SU-DHL-6 (cell line): Measurements from ENCODE around the gene NOTCH2NLA.
"Not testable (repeated sequence)": the region's sequence is repeated elsewhere in the genome, so short reads cannot be mapped to it uniquely, and the experiment has no call there.

Experiments used
- H2AFZ ChIP-seq: fragments of 200-600 bp; sonication (generic); 2 replicates; pipeline ENCODE4 v1.6.1; 2014; ENCODE audit warnings: low read depth, mild to moderate bottlenecking, moderate library complexity, mixed read lengths, antibody characterized with exemption, low read length; ENCODE audit not compliant: severe bottlenecking
- H3F3A ChIP-seq: fragments of 200-600 bp; shearing (Covaris generic); 2 replicates; pipeline ENCODE4 v1.6.0; 2016; ENCODE audit warnings: antibody characterized with exemption, mild to moderate bottlenecking; ENCODE audit not compliant: insufficient read depth
- H3K27ac ChIP-seq: fragments of 200-600 bp; sonication (generic); 2 replicates; pipeline ENCODE4 v1.5.1; 2016; ENCODE audit warnings: low read depth, mild to moderate bottlenecking, low read length, moderate library complexity, mixed read lengths
- H3K27me3 ChIP-seq: fragments of 200-600 bp; sonication (generic), shearing (Covaris generic); 2 replicates; pipeline ENCODE4 v1.6.0; 2014; ENCODE audit warnings: mild to moderate bottlenecking, low read length
- H3K36me3 ChIP-seq: fragments of 200-600 bp; sonication (generic); 2 replicates; pipeline ENCODE4 v1.6.1; 2014; ENCODE audit warnings: mild to moderate bottlenecking, low read length, mixed read lengths
- H3K4me2 ChIP-seq: fragments of 300-600, 200-600 bp; shearing (Covaris generic), sonication (generic); 2 replicates; pipeline ENCODE4 v1.6.0; 2014; ENCODE audit warnings: low read length, low read depth, mild to moderate bottlenecking; ENCODE audit not compliant: poor library complexity, severe bottlenecking
- H3K4me3 ChIP-seq: fragments of 200-600 bp; sonication (generic); 2 replicates; pipeline ENCODE4 v1.5.1; 2014; ENCODE audit warnings: antibody characterized with exemption, low read length, mild to moderate bottlenecking, mixed read lengths; ENCODE audit not compliant: insufficient read depth, poor library complexity, severe bottlenecking
- H3K79me2 ChIP-seq: fragments of 200-600 bp; sonication (generic); 2 replicates; pipeline ENCODE4 v1.6.1; 2014; ENCODE audit warnings: mild to moderate bottlenecking, low read length, moderate library complexity; ENCODE audit not compliant: insufficient read depth
- H3K9ac ChIP-seq: fragments of 200-600 bp; sonication (generic); 2 replicates; pipeline ENCODE4 v1.7.0; 2014; ENCODE audit warnings: mild to moderate bottlenecking, low read length
- H3K9me2 ChIP-seq: fragments of 200-600 bp; sonication (generic); replicated peaks from 2 replicates; pipeline ENCODE4 v1.6.1; 2014; ENCODE audit warnings: low read length; ENCODE audit not compliant: insufficient read depth
- H3K9me3 ChIP-seq: fragments of 200-600 bp; sonication (generic); 2 replicates; pipeline ENCODE4 v1.6.1; 2014; ENCODE audit warnings: low read length, mixed read lengths; ENCODE audit not compliant: insufficient read depth
- H4K20me1 ChIP-seq: fragments of 200-600 bp; sonication (generic); 2 replicates; pipeline ENCODE4 v1.6.1; 2014; ENCODE audit warnings: low read depth, mild to moderate bottlenecking, antibody characterized with exemption, low read length, moderate library complexity, mixed read lengths

NOTCH2NLA gene

GRCh38 chr1:146266179-146266748 is 37.4 kb upstream of the NOTCH2NLA start:
- H3K27me3 ChIP-seq, H3K9me2 ChIP-seq, H3K27ac ChIP-seq, H3K9me3 ChIP-seq, H4K20me1 ChIP-seq, H3K79me2 ChIP-seq, H2AFZ ChIP-seq, H3K4me3 ChIP-seq, H3K36me3 ChIP-seq, H3K4me2 ChIP-seq, H3F3A ChIP-seq, H3K9ac ChIP-seq: not testable (repeated sequence)

DNA sequence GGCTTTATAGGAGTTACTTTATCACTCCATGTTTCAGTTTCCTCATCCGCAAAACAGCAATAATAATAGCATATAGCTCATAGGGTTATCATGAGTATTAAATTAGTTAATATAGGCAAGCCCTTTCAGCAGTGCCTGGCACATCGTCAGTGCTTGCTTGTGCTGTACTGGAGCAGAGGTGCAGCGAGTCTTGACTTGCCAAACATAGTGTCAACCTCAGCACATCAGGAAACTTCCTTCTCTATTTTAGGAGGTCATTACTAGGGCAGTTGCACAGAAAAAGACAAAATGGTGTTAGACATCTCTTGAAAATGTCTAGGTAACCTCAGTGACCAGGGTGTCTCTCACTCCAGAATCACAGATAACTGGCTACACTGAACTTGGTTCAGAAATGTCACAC is 35.9 kb upstream of the NOTCH2NLA start:
- not testable (repeated sequence) for H4K20me1 ChIP-seq

GRCh38 chr1:146260006-146260730 is 31.3 kb upstream of the NOTCH2NLA start:
- not testable (repeated sequence) for H3F3A ChIP-seq, H3K36me3 ChIP-seq, H3K9me2 ChIP-seq, H3K9me3 ChIP-seq, H4K20me1 ChIP-seq, H3K4me2 ChIP-seq, H3K9ac ChIP-seq, H3K79me2 ChIP-seq, H3K4me3 ChIP-seq, H2AFZ ChIP-seq, H3K27ac ChIP-seq, H3K27me3 ChIP-seq

More for the DNA sequence above, 35.9 kb upstream of the NOTCH2NLA start:
- not testable (repeated sequence) for H3K27me3 ChIP-seq, H3K9me3 ChIP-seq, H3K27ac ChIP-seq, H3F3A ChIP-seq, H3K4me3 ChIP-seq, H3K4me2 ChIP-seq, H2AFZ ChIP-seq, H3K9me2 ChIP-seq, H3K79me2 ChIP-seq, H3K36me3 ChIP-seq, H3K9ac ChIP-seq

GRCh38 chr1:146257992-146258552 is 29.3 kb upstream of the NOTCH2NLA start:
- H3F3A ChIP-seq, H2AFZ ChIP-seq, H3K9ac ChIP-seq, H3K36me3 ChIP-seq, H3K79me2 ChIP-seq, H4K20me1 ChIP-seq, H3K4me2 ChIP-seq, H3K9me2 ChIP-seq, H3K4me3 ChIP-seq, H3K9me3 ChIP-seq, H3K27me3 ChIP-seq, H3K27ac ChIP-seq: not testable (repeated sequence)

DNA sequence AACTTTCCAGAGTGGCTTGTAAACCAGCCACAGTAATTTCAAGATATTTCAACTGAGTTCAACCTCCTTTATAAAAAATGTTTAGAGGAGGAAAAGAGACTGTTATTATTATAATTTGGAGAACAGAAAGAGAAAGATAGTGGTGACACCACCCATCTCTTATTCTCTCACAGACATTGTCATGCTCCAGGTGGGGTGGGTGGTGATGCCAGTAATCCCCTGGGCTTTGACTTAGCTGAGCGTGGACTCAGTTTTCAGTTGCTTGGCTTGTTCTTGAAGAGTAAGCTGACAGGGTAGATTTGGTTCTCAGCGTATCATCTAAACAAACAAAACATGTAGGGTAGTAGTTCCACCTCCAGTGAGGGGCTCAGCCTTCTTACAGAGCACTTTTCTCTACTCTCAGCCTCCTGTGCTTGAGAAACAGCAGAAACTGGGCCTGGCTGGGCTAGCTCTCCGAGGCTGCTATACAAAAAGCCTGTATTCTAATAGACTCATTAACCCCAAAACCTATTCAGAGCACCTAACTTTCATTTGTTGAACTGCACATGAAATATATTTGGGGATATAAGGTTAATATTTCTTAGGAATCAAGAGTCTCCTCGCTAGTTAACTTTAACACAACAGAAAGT is 25.9 kb upstream of the NOTCH2NLA start:
- not testable (repeated sequence) for H3K79me2 ChIP-seq, H3K27me3 ChIP-seq, H3K36me3 ChIP-seq, H3F3A ChIP-seq, H3K4me3 ChIP-seq, H2AFZ ChIP-seq, H3K9me3 ChIP-seq, H3K4me2 ChIP-seq, H3K9me2 ChIP-seq, H4K20me1 ChIP-seq, H3K27ac ChIP-seq, H3K9ac ChIP-seq

- not testable (repeated sequence) for H3K4me2 ChIP-seq, H3K27me3 ChIP-seq, H3K4me3 ChIP-seq, H3K9ac ChIP-seq, H3K9me2 ChIP-seq, H3K79me2 ChIP-seq, H3F3A ChIP-seq, H3K27ac ChIP-seq, H3K9me3 ChIP-seq, H2AFZ ChIP-seq, H3K36me3 ChIP-seq, H4K20me1 ChIP-seq
Observed at GRCh38 chr1:146253249-146253855, 24.5 kb upstream of the NOTCH2NLA start.

GRCh38 chr1:146251523-146251922 is 22.7 kb upstream of the NOTCH2NLA start:
- H3K9ac ChIP-seq, H3K79me2 ChIP-seq, H3F3A ChIP-seq, H3K9me3 ChIP-seq, H3K4me3 ChIP-seq, H3K4me2 ChIP-seq, H2AFZ ChIP-seq, H3K9me2 ChIP-seq, H3K27me3 ChIP-seq, H3K36me3 ChIP-seq, H4K20me1 ChIP-seq, H3K27ac ChIP-seq: not testable (repeated sequence)
